HG03064 (cell line): ENCODE measurements around the gene MTUS2.
"Not testable (repeated sequence)": the region's sequence is repeated elsewhere in the genome, so short reads cannot be mapped to it uniquely, and the experiment has no call there.

Experiments used
- ATAC-seq: cut with Tn5 transposase; IDR thresholded peaks from one replicate; pipeline ENCODE4 v1.9.1; 2021; ENCODE audit warnings: low read depth; ENCODE audit not compliant: unreplicated experiment

Gene MTUS2

GRCh38 chr13:29362849-29363604 is 542.9 kb downstream of the MTUS2 start:
- ATAC-seq, result no peak

DNA sequence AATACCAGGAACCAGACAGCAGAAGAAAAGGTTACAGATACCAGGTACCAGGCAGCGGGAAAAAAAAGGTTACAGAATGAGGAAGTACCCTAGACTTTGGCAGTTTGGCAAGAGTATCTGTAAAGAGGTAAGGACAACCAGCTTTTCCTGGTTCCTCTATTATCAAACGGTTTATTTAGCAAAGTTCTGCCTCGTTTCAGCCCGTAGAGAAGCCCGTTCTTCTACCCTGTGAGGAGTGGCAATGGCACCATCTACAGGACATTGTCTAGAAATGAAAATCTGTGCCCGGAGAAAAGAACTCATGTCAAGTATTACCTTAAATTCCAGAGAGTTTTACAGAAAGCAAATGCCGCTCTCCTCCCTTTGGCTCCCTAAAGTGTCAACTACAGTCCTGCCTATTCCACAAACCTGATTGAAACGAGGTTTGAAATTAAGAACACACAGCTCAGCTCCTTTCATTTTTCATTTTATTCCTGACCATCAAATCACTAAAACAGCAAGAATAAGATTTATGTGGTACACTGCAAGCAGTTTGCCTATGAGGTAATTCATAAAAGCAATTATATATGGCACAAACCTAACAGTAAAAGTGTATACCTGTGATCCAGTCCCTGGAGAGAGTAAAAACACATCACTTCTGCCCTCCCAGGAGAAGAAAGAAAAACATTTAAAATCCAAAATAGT is 549.1 kb downstream of the MTUS2 start:
- no peak for ATAC-seq

- no peak for ATAC-seq
Observed at GRCh38 chr13:29379281-29379680, 559.1 kb downstream of the MTUS2 start.

DNA sequence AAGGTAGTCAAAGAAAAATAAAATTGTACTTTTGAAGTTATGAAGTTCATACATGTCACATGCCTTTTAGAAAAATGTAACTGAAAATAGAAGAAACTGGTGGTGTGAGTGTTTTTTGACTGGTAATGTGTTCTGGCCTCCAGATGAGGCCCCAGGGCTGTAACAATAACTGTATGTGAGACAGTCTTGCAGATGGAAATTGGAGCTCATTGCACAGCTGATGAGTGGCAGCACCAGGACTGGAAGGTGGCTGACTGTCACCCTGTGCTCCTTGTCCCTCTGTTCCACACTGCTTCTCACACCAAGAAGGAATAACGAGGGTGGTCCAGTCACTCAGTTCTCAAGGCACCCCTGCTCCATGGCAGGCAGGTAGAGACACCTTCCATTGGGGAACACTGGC is 559.7 kb downstream of the MTUS2 start:
- ATAC-seq, result no peak

- no peak for ATAC-seq
Observed at GRCh38 chr13:29382021-29382420, 561.9 kb downstream of the MTUS2 start.

- ATAC-seq, result no peak
Observed at GRCh38 chr13:29383476-29383875, 563.3 kb downstream of the MTUS2 start.

DNA sequence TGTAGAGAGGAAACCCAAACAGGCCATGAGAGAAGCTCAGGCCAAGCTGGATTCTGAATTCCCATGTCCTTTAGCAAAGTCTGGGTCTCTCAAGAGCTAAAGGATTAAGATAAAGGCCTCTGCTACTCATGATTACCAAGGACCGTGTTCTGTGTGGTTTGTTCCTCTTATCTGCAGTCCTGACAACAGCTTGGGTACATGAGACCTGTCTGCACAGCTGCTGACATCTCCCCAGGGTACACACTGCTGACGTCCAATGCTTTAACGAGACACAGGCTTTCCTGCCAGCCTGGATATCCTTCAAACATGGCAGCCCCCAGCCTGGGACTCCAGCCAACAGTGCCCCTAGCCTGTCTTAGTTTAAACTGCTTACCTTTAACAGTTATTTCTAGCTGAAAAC is 564.3 kb downstream of the MTUS2 start:
- ATAC-seq, result no peak

GRCh38 chr13:29384871-29385270 is 564.7 kb downstream of the MTUS2 start:
- no peak for ATAC-seq

GRCh38 chr13:29386246-29386645 is 566.1 kb downstream of the MTUS2 start:
- ATAC-seq, result no peak

GRCh38 chr13:29390598-29390997 is 570.5 kb downstream of the MTUS2 start:
- ATAC-seq, result not testable (repeated sequence)

DNA sequence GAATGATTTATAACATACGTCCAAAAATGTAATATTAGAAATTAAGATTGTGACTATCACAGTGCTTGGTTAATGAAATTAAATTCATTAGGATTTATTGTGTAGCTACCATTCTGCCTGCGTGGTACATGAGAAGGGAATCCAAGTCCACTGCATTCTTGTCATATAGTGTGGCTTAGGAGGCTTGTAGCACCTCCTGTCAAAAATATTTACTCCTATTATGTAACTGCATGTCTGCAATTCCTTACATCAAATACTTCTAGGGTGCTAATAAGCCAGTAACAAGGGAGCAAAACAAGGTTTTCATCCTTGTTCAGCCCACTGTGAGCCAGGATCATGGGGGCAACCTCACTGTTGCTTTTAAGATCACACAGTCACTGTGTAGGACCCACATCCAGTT is 576.3 kb downstream of the MTUS2 start:
- no peak for ATAC-seq

DNA sequence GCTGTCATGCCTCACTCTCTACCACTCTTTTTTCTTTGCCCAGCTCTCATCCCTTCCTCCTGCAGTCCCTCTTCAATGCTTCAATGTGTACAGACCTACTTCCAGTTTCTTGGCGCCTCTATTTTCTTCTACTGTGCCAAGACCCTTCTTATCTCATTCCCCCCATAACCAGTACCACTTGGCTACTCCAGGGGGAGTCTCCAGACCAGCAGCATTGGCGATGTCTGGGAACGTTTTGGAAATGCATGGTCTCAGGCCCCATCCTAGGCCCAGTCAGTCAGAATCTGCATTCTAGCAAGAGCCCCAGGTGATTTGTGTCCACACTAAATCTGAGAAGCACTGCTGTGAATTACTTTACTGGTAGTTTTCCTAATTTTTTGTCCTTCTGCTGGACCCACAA is 577.1 kb downstream of the MTUS2 start:
- ATAC-seq, result no peak

DNA sequence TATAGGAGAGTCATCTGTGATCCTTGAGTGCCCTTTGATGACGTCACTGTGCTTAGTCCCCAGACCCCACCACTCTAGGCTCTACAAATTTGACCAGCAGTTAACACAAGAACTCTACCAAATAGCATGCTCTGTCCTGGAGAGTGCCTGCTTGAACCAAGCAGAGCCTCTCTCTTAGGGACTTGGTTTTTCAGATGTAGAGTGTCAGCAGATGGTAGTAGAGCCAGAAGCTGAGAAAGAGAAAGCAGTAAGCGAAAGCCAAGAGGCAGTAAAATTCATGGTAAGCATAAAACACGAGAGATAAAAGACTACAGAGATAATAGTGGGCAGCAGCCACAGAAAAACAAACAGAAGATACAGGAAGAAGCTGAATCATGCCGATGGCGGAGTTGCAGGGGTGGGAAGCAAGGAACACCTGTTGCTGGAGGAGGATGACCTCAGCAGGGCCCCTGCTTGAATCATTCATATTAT is 582.1 kb downstream of the MTUS2 start:
- no peak for ATAC-seq

GRCh38 chr13:29405401-29405800 is 585.3 kb downstream of the MTUS2 start:
- no peak for ATAC-seq

DNA sequence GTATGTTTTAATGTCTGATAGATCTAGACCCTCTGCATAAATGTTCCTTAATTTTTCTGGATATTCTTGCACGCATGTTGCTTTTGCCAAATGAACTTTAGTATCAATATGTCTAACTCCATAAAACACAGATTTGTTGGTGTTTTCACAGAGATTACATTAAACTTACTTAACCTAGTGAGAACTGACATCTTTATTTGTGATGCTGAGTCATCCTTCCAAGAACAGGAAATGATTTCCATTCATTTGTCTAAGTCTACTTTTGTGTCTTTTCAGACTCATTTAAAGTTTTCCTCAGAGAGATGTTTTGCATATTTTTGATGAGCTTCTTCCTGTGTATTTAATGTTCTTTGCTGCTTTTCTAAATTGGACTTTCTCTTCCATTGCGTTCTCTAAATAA is 591.3 kb downstream of the MTUS2 start:
- no peak for ATAC-seq

DNA sequence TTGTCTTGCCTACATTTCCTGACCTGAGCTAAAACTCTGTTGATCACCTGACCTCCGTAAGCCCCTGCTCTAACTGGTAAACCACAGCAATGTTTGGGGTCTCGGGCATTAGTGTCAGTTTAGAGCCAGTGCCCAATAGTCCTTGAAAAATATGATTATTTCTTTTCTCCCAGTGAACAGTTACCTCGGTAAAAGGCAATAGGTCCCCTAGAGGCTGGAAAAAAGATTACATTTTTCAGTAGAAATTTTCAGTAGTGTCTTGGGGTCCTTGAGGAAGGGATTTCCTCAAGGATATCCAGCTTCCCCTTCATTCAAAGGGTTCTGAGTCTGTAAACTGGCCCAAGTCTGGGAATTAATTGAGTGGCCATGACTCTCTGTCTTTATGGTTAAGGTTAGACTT is 597.9 kb downstream of the MTUS2 start:
- ATAC-seq, result no peak

GRCh38 chr13:29421118-29421517 is 601.0 kb downstream of the MTUS2 start:
- ATAC-seq, result no peak

DNA sequence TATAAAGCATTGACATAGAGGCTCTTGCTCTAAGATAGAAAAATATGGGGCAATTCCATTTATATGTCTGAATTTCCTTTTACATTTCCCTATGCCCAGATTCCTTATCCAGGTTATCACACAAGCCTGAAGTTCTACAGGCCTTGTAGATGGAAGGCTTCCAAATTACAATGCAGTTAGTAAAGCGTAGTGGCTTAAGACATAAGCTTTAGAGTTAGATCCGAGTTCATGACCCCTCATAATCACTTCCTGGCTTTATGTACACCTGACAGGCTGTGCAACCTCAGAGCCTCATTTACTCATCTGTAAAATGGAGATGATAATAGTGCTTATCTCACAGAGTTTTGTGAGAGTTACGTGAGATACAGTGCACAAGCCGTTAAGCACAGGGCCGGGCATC is 601.9 kb downstream of the MTUS2 start:
- ATAC-seq, result no peak

DNA sequence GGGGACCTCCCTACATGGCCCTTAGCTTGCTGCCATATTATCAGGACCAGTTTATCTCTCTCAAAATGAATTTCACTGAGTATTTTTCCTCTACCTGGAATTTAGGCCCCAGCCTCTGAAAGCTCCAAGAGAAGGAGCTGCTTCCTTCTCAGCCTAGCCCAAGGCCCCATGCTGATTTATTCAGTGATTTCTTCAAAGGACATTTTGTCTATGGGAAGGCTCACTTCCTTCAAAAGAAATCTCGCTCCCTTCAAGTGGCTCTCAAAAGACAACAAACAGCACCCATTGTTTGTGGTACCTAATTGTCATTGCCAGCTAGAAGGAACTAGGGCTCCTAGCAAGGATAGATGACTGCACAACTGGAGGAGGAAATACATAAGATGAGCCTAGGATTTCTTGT is 602.9 kb downstream of the MTUS2 start:
- ATAC-seq, result no peak

- no peak for ATAC-seq
Observed at GRCh38 chr13:29427937-29428309, 607.8 kb downstream of the MTUS2 start.

- ATAC-seq, result no peak
Observed at GRCh38 chr13:29428310-29429181, 608.4 kb downstream of the MTUS2 start.
